OCI-LY1 (cell line): ENCODE measurements around the gene GRM3.

Experiments used
- EZH2 ChIP-seq: fragments of 200-600 bp; sonication (generic), shearing (Covaris generic); IDR thresholded peaks from 2 replicates; pipeline ENCODE4 v1.8.0; 2017; ENCODE audit warnings: borderline replicate concordance, mixed run types, mild to moderate bottlenecking, antibody characterized with exemption, low read length, moderate library complexity, mixed read lengths
- TF ChIP-seq, protein P1 (sequence below): fragments of 200-600 bp; sonication (generic), shearing (Covaris generic); IDR thresholded peaks from 2 replicates; pipeline ENCODE4 v1.5.1; 2017; ENCODE audit warnings: mild to moderate bottlenecking, antibody characterized with exemption, low read length, moderate library complexity, mixed read lengths

DNA sequence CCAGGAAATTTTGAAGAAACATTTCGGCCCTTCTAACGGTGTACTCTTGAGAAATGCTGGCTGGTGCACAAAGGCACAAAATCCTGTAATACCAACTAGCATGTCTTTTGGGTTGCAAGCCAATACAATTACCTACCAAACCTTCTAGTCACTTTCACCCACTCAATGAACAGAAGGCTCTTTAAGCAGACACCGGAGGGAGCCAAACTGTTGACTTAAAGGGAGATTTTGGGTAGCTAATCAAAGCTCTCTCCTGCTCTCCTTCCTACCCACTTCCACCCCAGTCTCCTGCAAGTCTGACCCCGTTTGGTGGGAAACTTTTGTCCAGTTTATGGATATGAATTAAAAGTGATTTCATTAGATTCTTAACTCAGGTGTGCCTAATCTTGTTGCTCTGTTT is 24.0 kb downstream of the GRM3 start:
- TF ChIP-seq, protein P1, sequence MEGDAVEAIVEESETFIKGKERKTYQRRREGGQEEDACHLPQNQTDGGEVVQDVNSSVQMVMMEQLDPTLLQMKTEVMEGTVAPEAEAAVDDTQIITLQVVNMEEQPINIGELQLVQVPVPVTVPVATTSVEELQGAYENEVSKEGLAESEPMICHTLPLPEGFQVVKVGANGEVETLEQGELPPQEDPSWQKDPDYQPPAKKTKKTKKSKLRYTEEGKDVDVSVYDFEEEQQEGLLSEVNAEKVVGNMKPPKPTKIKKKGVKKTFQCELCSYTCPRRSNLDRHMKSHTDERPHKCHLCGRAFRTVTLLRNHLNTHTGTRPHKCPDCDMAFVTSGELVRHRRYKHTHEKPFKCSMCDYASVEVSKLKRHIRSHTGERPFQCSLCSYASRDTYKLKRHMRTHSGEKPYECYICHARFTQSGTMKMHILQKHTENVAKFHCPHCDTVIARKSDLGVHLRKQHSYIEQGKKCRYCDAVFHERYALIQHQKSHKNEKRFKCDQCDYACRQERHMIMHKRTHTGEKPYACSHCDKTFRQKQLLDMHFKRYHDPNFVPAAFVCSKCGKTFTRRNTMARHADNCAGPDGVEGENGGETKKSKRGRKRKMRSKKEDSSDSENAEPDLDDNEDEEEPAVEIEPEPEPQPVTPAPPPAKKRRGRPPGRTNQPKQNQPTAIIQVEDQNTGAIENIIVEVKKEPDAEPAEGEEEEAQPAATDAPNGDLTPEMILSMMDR: no peak
- no peak for TF ChIP-seq EZH2
